LNCAP (cell line): ENCODE data around the gene SLC1A5.

Experiments
- CTCF ChIP-seq: fragments of 450-650 bp; IDR thresholded peaks from 2 replicates; pipeline ENCODE4 v1.5.1; 2017; ENCODE audit warnings: mild to moderate bottlenecking

Gene SLC1A5

GRCh38 chr19:46737761-46738171 lies 50.6 kb downstream of the SLC1A5 start:
- TF ChIP-seq CTCF = no peak

- TF ChIP-seq CTCF = no peak
These were observed 51.1 kb downstream of the SLC1A5 start for GRCh38 chr19:46737298-46737654.

- TF ChIP-seq CTCF = no peak
These were observed 51.7 kb downstream of the SLC1A5 start for GRCh38 chr19:46736531-46737297.

- TF ChIP-seq CTCF = no peak
These were observed 54.6 kb downstream of the SLC1A5 start for GRCh38 chr19:46733690-46734292.

GRCh38 chr19:46732966-46733689 lies 55.3 kb downstream of the SLC1A5 start:
- no peak for TF ChIP-seq CTCF

- no peak for TF ChIP-seq CTCF
These were observed 56.0 kb downstream of the SLC1A5 start for GRCh38 chr19:46732172-46732938.

GRCh38 chr19:46731584-46731983 lies 56.8 kb downstream of the SLC1A5 start:
- TF ChIP-seq CTCF = no peak
